H1 (cell line): ENCODE measurements around the gene ATP13A2. TPM values are rescaled to one million over a fixed set of nuclear protein-coding genes. Genes with fewer than 3 reads are reported as not detected.

Experiments used
- CTCF ChIA-PET: fragments of 300-600 bp; sonication (Branson Sonifier 250); formaldehyde crosslinking; loops from one replicate; lab custom pipeline; 2021; ENCODE audit not compliant: partially characterized antibody; lab: Charles Lee
- POLR2A ChIA-PET: fragments of 300-600 bp; sonication (Branson Sonifier 250); formaldehyde crosslinking; loops from one replicate; lab custom pipeline; 2021; ENCODE audit warnings: inconsistent platforms; ENCODE audit not compliant: partially characterized antibody; lab: Charles Lee
- DNase-seq, 2 experiments: peaks; one replicate each; pipeline versions ENCODE4 v3.0.0 to v3.0.0-alpha.2; 2010 to 2022; ENCODE audit warnings: low spot score in 2 of 2, low read depth in 1 of 2, mixed read lengths in 1 of 2
- FAIRE-seq: peaks from 2 replicates; lab custom pipeline; 2011; peaks lifted over from hg19 to GRCh38; lab: Jason Lieb, UNC
- H2AFZ ChIP-seq: 2 replicates; pipeline ENCODE4 v1.8.1; 2012; ENCODE audit warnings: low read length, inconsistent platforms
- H2AK5ac ChIP-seq: 2 replicates; pipeline ENCODE4 v1.6.1; 2013; ENCODE audit warnings: low read depth, low read length
- H2BK120ac ChIP-seq: replicated peaks from 2 replicates; pipeline ENCODE3; 2013; ENCODE audit warnings: low read depth, low read length, inconsistent platforms
- H2BK12ac ChIP-seq: 2 replicates; pipeline ENCODE4 v1.6.1; 2013; ENCODE audit warnings: low read depth, low read length
- H2BK15ac ChIP-seq: 2 replicates; pipeline ENCODE4 v1.6.1; 2013; ENCODE audit warnings: low read length
- H2BK20ac ChIP-seq: 2 replicates; pipeline ENCODE4 v1.6.1; 2013; ENCODE audit warnings: low read length
- H2BK5ac ChIP-seq: 2 replicates; pipeline ENCODE4 v1.6.1; 2013; ENCODE audit warnings: low read depth, low read length
- H3K14ac ChIP-seq: 2 replicates; pipeline ENCODE4 v1.6.1; 2013; ENCODE audit warnings: inconsistent platforms; ENCODE audit not compliant: insufficient read length
- H3K18ac ChIP-seq: 2 replicates; pipeline ENCODE4 v1.6.1; 2013; ENCODE audit warnings: low read length; ENCODE audit errors: extremely low read depth
- H3K23ac ChIP-seq: 2 replicates; pipeline ENCODE4 v1.6.1; 2013; ENCODE audit warnings: inconsistent platforms; ENCODE audit not compliant: insufficient read length
- H3K23me2 ChIP-seq: 2 replicates; pipeline ENCODE4 v1.6.1; 2013; ENCODE audit warnings: low read depth, low read length
- H3K27ac ChIP-seq: 2 replicates; pipeline ENCODE4 v1.6.1; 2011; ENCODE audit warnings: low read depth, low read length, inconsistent platforms
- H3K27me3 ChIP-seq, 4 experiments: replicated peaks in 1 of 4; 1 replicate in 1 of 4; 2 replicates in 3 of 4; pipeline versions ENCODE4 v1.6.1 to v1.8.1; 2011 to 2013; ENCODE audit warnings: low read length in 3 of 4, mild to moderate bottlenecking in 3 of 4, inconsistent platforms in 2 of 4, mixed read lengths in 2 of 4, moderate library complexity in 1 of 4; ENCODE audit not compliant: control insufficient read depth in 3 of 4, insufficient read depth in 3 of 4; ENCODE audit errors: extremely low read depth in 1 of 4
- H3K36me3 ChIP-seq, 4 experiments: 2 replicates each; pipeline versions ENCODE4 v1.6.1 to v1.8.1; 2011 to 2013; ENCODE audit warnings: mild to moderate bottlenecking in 4 of 4, low read length in 3 of 4, moderate library complexity in 2 of 4, control low read depth in 1 of 4, inconsistent platforms in 1 of 4; ENCODE audit not compliant: insufficient read depth in 4 of 4, control insufficient read depth in 2 of 4
- H3K4ac ChIP-seq: replicated peaks from 2 replicates; pipeline ENCODE3; 2013; ENCODE audit warnings: low read length, low read depth, mixed read lengths, inconsistent platforms; ENCODE audit not compliant: insufficient read length
- H3K4me1 ChIP-seq, 4 experiments: replicated peaks in 1 of 4; 1 replicate in 1 of 4; 2 replicates in 3 of 4; pipeline versions ENCODE4 v1.6.1 to v1.8.1; 2011 to 2013; ENCODE audit warnings: low read length in 3 of 4, inconsistent platforms in 2 of 4, mixed read lengths in 1 of 4; ENCODE audit not compliant: insufficient read depth in 4 of 4, control insufficient read depth in 3 of 4
- H3K4me2 ChIP-seq, 2 experiments: 2 replicates each; pipeline versions ENCODE4 v1.6.1 to v1.8.1; 2011 to 2013; ENCODE audit warnings: low read depth in 2 of 2, low read length in 2 of 2, control low read depth in 1 of 2, inconsistent platforms in 1 of 2, mild to moderate bottlenecking in 1 of 2; ENCODE audit not compliant: insufficient read depth in 1 of 2
- H3K4me3 ChIP-seq, 4 experiments: fragments of 200-600, 300-600 bp in 1 of 4; sonication (generic), shearing (Covaris generic), sonication (Bioruptor Twin) in 1 of 4; 2 replicates each; pipeline versions ENCODE4 v1.5.1 to v1.8.1; 2011 to 2016; ENCODE audit warnings: low read length in 4 of 4, low read depth in 3 of 4, control low read depth in 2 of 4, inconsistent platforms in 2 of 4, mild to moderate bottlenecking in 2 of 4, mixed read lengths in 1 of 4, moderate library complexity in 1 of 4; ENCODE audit not compliant: insufficient read depth in 2 of 4; ENCODE audit errors: extremely low read depth in 1 of 4
- H3K56ac ChIP-seq: replicated peaks from 2 replicates; pipeline ENCODE3; 2013; ENCODE audit warnings: low read depth, mild to moderate bottlenecking, mixed read lengths, low read length, inconsistent platforms; ENCODE audit not compliant: insufficient read length
- H3K79me1 ChIP-seq: 2 replicates; pipeline ENCODE4 v1.6.1; 2013; ENCODE audit warnings: low read depth, low read length, control low read depth
- H3K79me2 ChIP-seq, 2 experiments: 2 replicates each; pipeline versions ENCODE4 v1.6.1 to v1.8.1; 2012 to 2013; ENCODE audit warnings: low read length in 2 of 2, mild to moderate bottlenecking in 2 of 2, inconsistent platforms in 1 of 2; ENCODE audit not compliant: insufficient read depth in 2 of 2, control insufficient read depth in 1 of 2
- H3K9ac ChIP-seq, 4 experiments: replicated peaks in 1 of 4; 1 replicate in 1 of 4; 2 replicates in 3 of 4; pipeline versions ENCODE4 v1.6.1 to v1.8.1; 2011 to 2013; ENCODE audit warnings: low read depth in 3 of 4, low read length in 3 of 4, control low read depth in 2 of 4, mild to moderate bottlenecking in 2 of 4, moderate library complexity in 2 of 4, inconsistent platforms in 1 of 4; ENCODE audit errors: extremely low read depth in 1 of 4
- H3K9me3 ChIP-seq, 2 experiments: 2 replicates each; pipeline versions ENCODE4 v1.6.1 to v1.8.1; 2012 to 2013; ENCODE audit warnings: mild to moderate bottlenecking in 2 of 2, moderate library complexity in 2 of 2, control low read depth in 1 of 2, inconsistent platforms in 1 of 2, low read depth in 1 of 2, low read length in 1 of 2, mixed read lengths in 1 of 2; ENCODE audit not compliant: insufficient read depth in 2 of 2
- H4K20me1 ChIP-seq, 2 experiments: replicated peaks in 1 of 2; 2 replicates each; pipeline versions ENCODE3 to v1.8.1; 2011 to 2013; ENCODE audit warnings: inconsistent platforms in 2 of 2, low read length in 2 of 2, mild to moderate bottlenecking in 1 of 2; ENCODE audit not compliant: insufficient read depth in 2 of 2, control insufficient read depth in 1 of 2
- H4K5ac ChIP-seq: 2 replicates; pipeline ENCODE4 v1.6.1; 2013; ENCODE audit warnings: low read length, low read depth, mixed read lengths, inconsistent platforms; ENCODE audit not compliant: insufficient read length
- H4K8ac ChIP-seq: 2 replicates; pipeline ENCODE4 v1.8.0; 2013; ENCODE audit warnings: mild to moderate bottlenecking, moderate library complexity, low read length, inconsistent platforms; ENCODE audit not compliant: insufficient read depth; ENCODE audit errors: extremely low read depth
- H4K91ac ChIP-seq: replicated peaks from 2 replicates; pipeline ENCODE3; 2013; ENCODE audit warnings: low read length, mixed read lengths, inconsistent platforms; ENCODE audit not compliant: insufficient read length
- CEBPB ChIP-seq: IDR thresholded peaks from 2 replicates; pipeline ENCODE4 v1.6.1; 2012; ENCODE audit warnings: low read depth, low read length
- EZH2 ChIP-seq: fragments of 200-600 bp; sonication (generic); IDR thresholded peaks from 2 replicates; pipeline ENCODE4 v1.7.1; 2012; ENCODE audit warnings: low read depth, mild to moderate bottlenecking, moderate library complexity, low read length, inconsistent platforms; ENCODE audit not compliant: severe bottlenecking
- GTF2F1 ChIP-seq: IDR thresholded peaks from 2 replicates; pipeline ENCODE4 v1.6.1; 2012; ENCODE audit warnings: low read depth, low read length, improper control_type of control experiment, borderline replicate concordance
- HDAC2 ChIP-seq, 2 experiments: fragments of 300-600 bp in 1 of 2; sonication (generic) in 1 of 2; IDR thresholded peaks; 2 replicates each; pipeline ENCODE4 v1.6.1; 2011 to 2012; ENCODE audit warnings: low read depth in 2 of 2, low read length in 2 of 2, mild to moderate bottlenecking in 2 of 2, moderate library complexity in 2 of 2, borderline replicate concordance in 1 of 2, inconsistent platforms in 1 of 2
- JUN ChIP-seq: IDR thresholded peaks from 2 replicates; pipeline ENCODE4 v1.6.1; 2011; ENCODE audit warnings: low read depth, mild to moderate bottlenecking, improper control_type of control experiment, low read length
- KDM5A ChIP-seq: fragments of 200-600 bp; IDR thresholded peaks from 2 replicates; pipeline ENCODE4 v1.7.1; 2012; ENCODE audit warnings: mild to moderate bottlenecking, low read length, inconsistent platforms, mixed read lengths
- MAFK ChIP-seq: IDR thresholded peaks from 2 replicates; pipeline ENCODE4 v1.6.1; 2012; ENCODE audit warnings: low read depth, mild to moderate bottlenecking, improper control_type of control experiment, low read length
- POLR2A ChIP-seq, 2 experiments: IDR thresholded peaks; 1 replicate in 1 of 2; 2 replicates in 1 of 2; pipeline ENCODE4 v1.6.1; 2011; ENCODE audit warnings: low read depth in 2 of 2, low read length in 2 of 2, mild to moderate bottlenecking in 2 of 2; ENCODE audit errors: control extremely low read depth in 1 of 2
- RBBP5 ChIP-seq: IDR thresholded peaks from 2 replicates; pipeline ENCODE4 v1.7.1; 2012; ENCODE audit warnings: low read depth, mild to moderate bottlenecking, inconsistent platforms, low read length, moderate library complexity, borderline replicate concordance
- USF2 ChIP-seq: IDR thresholded peaks from 2 replicates; pipeline ENCODE4 v1.6.1; 2011; ENCODE audit warnings: low read length, improper control_type of control experiment
- WGBS, 2 experiments: shearing (Covaris generic) in 1 of 2; methylation state at CpG; one replicate each; pipeline versions ENCODE4 v1.1.6 to v1.1.7; 2013 to 2015; ENCODE audit warnings: low lambda C conversion rate in 2 of 2, mixed read lengths in 2 of 2, inconsistent platforms in 1 of 2, low coverage in 1 of 2, missing lambda C conversion rate in 1 of 2; ENCODE audit not compliant: insufficient replicate concordance in 2 of 2, insufficient coverage in 1 of 2, insufficient read length in 1 of 2; ENCODE audit errors: extremely low coverage in 1 of 2, missing lambda C conversion rate in 1 of 2; 5-methylcytosine and 5-hydroxymethylcytosine counted together
- polyA plus RNA-seq, 7 experiments: library from polyadenylated mRNA; depleted of rRNA in 3 of 7; stranded (reverse) in 5 of 7; unstranded in 2 of 7; fragments of >200 nt in 5 of 7; fragments of 200-250 nt in 2 of 7; gene quantifications; 1 replicate in 5 of 7; 2 replicates in 1 of 7; 4 replicates in 1 of 7; pipeline versions ENCODE4 v1.2.1 to v1.2.3, GENCODE V29; 2011 to 2013; ENCODE audit warnings: missing spikeins in 2 of 7, mixed read lengths in 2 of 7
- total RNA-seq: library from RNA; stranded (reverse); fragmentation: NEBNext Ultra II Directional; extraction: Animal tissue kit (Norgen Biotek cat#: 25700); gene quantifications from 2 replicates; pipeline ENCODE4 v1.2.1, GENCODE V29; 2021

Gene ATP13A2
- total and polyA plus RNA-seq, 2 of the 8 experiments (the other 6 are each of a cell fraction or from before 2014, with no cell fraction given): 82.1 to 83.6 TPM

GRCh38 chr1:17001760-17002523, 9.8 kb downstream of the ATP13A2 start:
- H3K4me2 ChIP-seq: no peak overlapping the region
- no peak overlapping the region for H2BK20ac ChIP-seq
- H3K9me3 ChIP-seq: no peaks in the 10 kb centered on the region
- H3K14ac ChIP-seq: no peak overlapping the region
- H2AK5ac ChIP-seq: no peak overlapping the region
- FAIRE-seq: no peak
- H3K23me2 ChIP-seq: no peaks in the 10 kb centered on the region
- H4K20me1 ChIP-seq: peaks cover 0 to 5% of the 10 kb centered on the region in 2 experiments
- ChIA-PET CTCF (interaction anchor here (0.6 to 11.4 kb wide), 11 partner anchors 9 to 77 kb away, joined by 3 to 164 read pairs (median 4); no protein-coding TSS in a partner anchor), POLR2A (interaction anchor here (0.6 to 2.1 kb wide), 6 partner anchors 8 to 50 kb away, joined by 3 to 7 read pairs (median 4); partner anchors contain the start of gene ATP13A2)
- no peak overlapping the region for H2BK5ac ChIP-seq
- no peak overlapping the region for H4K91ac ChIP-seq
- H2BK12ac ChIP-seq: no peak overlapping the region
- no peak overlapping the region for H3K23ac ChIP-seq
- H3K79me1 ChIP-seq: no peaks in the 10 kb centered on the region
- H3K27me3 ChIP-seq: no peaks in the 10 kb centered on the region
- H3K27ac ChIP-seq: no peak overlapping the region
- H4K8ac ChIP-seq: no peak overlapping the region; the same call in 1 of the 2 replicates
- WGBS, 2 experiments: 97% methylated on average over 15 of the region's 19 CpGs; no CpG with 5 or more reads in 1 of the 2 experiments
- H4K5ac ChIP-seq: no peak overlapping the region
- H2BK120ac ChIP-seq: no peak overlapping the region
- no peak overlapping the region for H2AFZ ChIP-seq
- H3K56ac ChIP-seq: no peak overlapping the region
- no peak overlapping the region for H3K18ac ChIP-seq
- H2BK15ac ChIP-seq: no peak overlapping the region
- peaks cover 0 to 46% (median 24%) of the 10 kb centered on the region in 4 experiments; a peak in 7 of 8 replicates for H3K36me3 ChIP-seq
- H3K4me3 ChIP-seq: no peak overlapping the region
- no peak overlapping the region for H3K9ac ChIP-seq
- peaks cover 0 to 4% (median 1%) of the 10 kb centered on the region in 4 experiments; a peak in 3 of 7 replicates for H3K4me1 ChIP-seq
- no peaks in the 10 kb centered on the region; a peak in 1 of 4 replicates for H3K79me2 ChIP-seq
- no peak for DNase-seq
- H3K4ac ChIP-seq: no peak overlapping the region
- no peak for TF ChIP-seq MAFK
- no peak for TF ChIP-seq USF2
- TF ChIP-seq KDM5A: no peak
- no peak for TF ChIP-seq RBBP5
- TF ChIP-seq EZH2: no peak
- no peak for TF ChIP-seq HDAC2 (IDR thresholded peaks at IDR 0.05; ENCODE audit: borderline replicate concordance in 1 of 2, low read depth in 2 of 2, low read length in 2 of 2)
- no peak for TF ChIP-seq JUN
- TF ChIP-seq POLR2A (IDR thresholded peaks at IDR 0.05; ENCODE audit: control extremely low read depth in 1 of 2, low read depth in 2 of 2, low read length in 2 of 2): no peak
- TF ChIP-seq CEBPB: no peak
- no peak for TF ChIP-seq GTF2F1
